ENCODE results near the gene TLCD2.

Gene TLCD2

GRCh38 chr17:1727876-1728630 lies 17.9 kb upstream of the TLCD2 start:
- Mint-ChIP-seq H3K4me1 (peaks cover 18% of the 10 kb centered on the region), H3K27ac (peak overlapping the region; percentile 92), H3K4me3 (no peak overlapping the region), H3K27me3 (ENCODE audit: low read depth, poor library complexity) (no peaks in the 10 kb centered on the region), H3K9me3 (no peaks in the 10 kb centered on the region), H3K36me3 (ENCODE audit: low read depth) (no peaks in the 10 kb centered on the region)
- no peak for TF ChIP-seq CTCF (IDR thresholded peaks at IDR 0.05)
- DNase-seq: no peak

- Mint-ChIP-seq H3K9me3 (no peaks in the 10 kb centered on the region), H3K4me3 (no peak overlapping the region), H3K27ac (no peak overlapping the region), H3K27me3 (ENCODE audit: low read depth, poor library complexity) (no peaks in the 10 kb centered on the region), H3K4me1 (peaks cover 18% of the 10 kb centered on the region), H3K36me3 (ENCODE audit: low read depth) (no peaks in the 10 kb centered on the region)
- TF ChIP-seq CTCF (IDR thresholded peaks at IDR 0.05): no peak
- no peak for DNase-seq
These were observed 17.1 kb upstream of the TLCD2 start for GRCh38 chr17:1727258-1727789.

- no peaks in the 10 kb centered on the region for H3K36me3 Mint-ChIP-seq (ENCODE audit: low read depth)
- no peaks in the 10 kb centered on the region for H3K27me3 Mint-ChIP-seq (ENCODE audit: low read depth, poor library complexity)
- no peak overlapping the region for H3K4me3 Mint-ChIP-seq
- TF ChIP-seq CTCF (IDR thresholded peaks at IDR 0.05): no peak
- no peak for DNase-seq
- H3K4me1 Mint-ChIP-seq: peaks cover 18% of the 10 kb centered on the region
- H3K9me3 Mint-ChIP-seq: no peaks in the 10 kb centered on the region
- no peak overlapping the region for H3K27ac Mint-ChIP-seq
These were observed 16.6 kb upstream of the TLCD2 start for GRCh38 chr17:1726626-1727257.

- TF ChIP-seq CTCF (IDR thresholded peaks at IDR 0.05): no peak
- DNase-seq: no peak
- no peaks in the 10 kb centered on the region for H3K9me3 Mint-ChIP-seq
- H3K36me3 Mint-ChIP-seq (ENCODE audit: low read depth): no peaks in the 10 kb centered on the region
- H3K27me3 Mint-ChIP-seq (ENCODE audit: low read depth, poor library complexity): no peaks in the 10 kb centered on the region
- H3K4me1 Mint-ChIP-seq: peaks cover 18% of the 10 kb centered on the region
- peak overlapping the region; percentile 71 for H3K4me3 Mint-ChIP-seq
- no peak overlapping the region for H3K27ac Mint-ChIP-seq
These were observed 15.7 kb upstream of the TLCD2 start for GRCh38 chr17:1725642-1726511.

- Mint-ChIP-seq H3K9me3 (no peaks in the 10 kb centered on the region), H3K4me3 (peak overlapping the region; percentile 71), H3K36me3 (ENCODE audit: low read depth) (no peaks in the 10 kb centered on the region), H3K27ac (no peak overlapping the region), H3K4me1 (peaks cover 26% of the 10 kb centered on the region), H3K27me3 (ENCODE audit: low read depth, poor library complexity) (no peaks in the 10 kb centered on the region)
- DNase-seq: peak; percentile 57
- no peak for TF ChIP-seq CTCF (IDR thresholded peaks at IDR 0.05)
These were observed 14.9 kb upstream of the TLCD2 start for GRCh38 chr17:1724869-1725641.
